Stimulated activated CD4-positive, alpha-beta T cell treated with anti-CD3 and anti-CD28 coated beads, Interleukin-1b, Interleukin-23, amount 100 ng/mL, for 1 hour (primary cell): ENCODE data around the gene SLC4A2.
"Not testable (repeated sequence)": the region's sequence is repeated elsewhere in the genome, so short reads cannot be mapped to it uniquely, and the experiment has no call there.

Source experiments
- DNase-seq, 2 donors: peaks; one replicate each; pipeline ENCODE4 v3.0.0-alpha.2; 2020; ENCODE audit warnings: low read depth in 2 of 2

SLC4A2 gene

GRCh38 chr7:151059367-151060112 is at the start of gene SLC4A2:
TSS of gene SLC4A2 (plus strand) at chr7:151059589. CDS start at chr7:151061988, 2,399 bp downstream.
- peak in 1 of 2 donors; percentile 53 for DNase-seq

- DNase-seq = no peak
These were observed 49.4 kb upstream of the SLC4A2 start for GRCh38 chr7:151010037-151010306.

- no peak for DNase-seq
These were observed 48.9 kb upstream of the SLC4A2 start for GRCh38 chr7:151010307-151011096.

- DNase-seq = no peak
These were observed 48.3 kb upstream of the SLC4A2 start for GRCh38 chr7:151011097-151011409.

- DNase-seq = not testable (repeated sequence)
These were observed 47.8 kb upstream of the SLC4A2 start for GRCh38 chr7:151011616-151012015.

- no peak for DNase-seq
These were observed 47.2 kb upstream of the SLC4A2 start for GRCh38 chr7:151012031-151012692.

- DNase-seq = no peak
These were observed 46.5 kb upstream of the SLC4A2 start for GRCh38 chr7:151012911-151013347.

- no peak for DNase-seq
These were observed 46.0 kb upstream of the SLC4A2 start for GRCh38 chr7:151013356-151013732.

GRCh38 chr7:151013733-151014497 is 45.5 kb upstream of the SLC4A2 start:
- peak; percentile 48 to 77 for DNase-seq

- no peak for DNase-seq
These were observed 44.4 kb upstream of the SLC4A2 start for GRCh38 chr7:151014950-151015349.

- DNase-seq = no peak
These were observed 43.4 kb upstream of the SLC4A2 start for GRCh38 chr7:151015967-151016366.

GRCh38 chr7:151016505-151016904 is 42.9 kb upstream of the SLC4A2 start:
- DNase-seq = no peak

- DNase-seq = no peak
These were observed 42.4 kb upstream of the SLC4A2 start for GRCh38 chr7:151016942-151017341.

GRCh38 chr7:151017370-151017952 is 41.9 kb upstream of the SLC4A2 start:
- no peak for DNase-seq

GRCh38 chr7:151017953-151018420 is 41.4 kb upstream of the SLC4A2 start:
- DNase-seq = peak; percentile 36 to 80

GRCh38 chr7:151018421-151019129 is 40.8 kb upstream of the SLC4A2 start:
- no peak for DNase-seq

- DNase-seq = no peak
These were observed 40.3 kb upstream of the SLC4A2 start for GRCh38 chr7:151019130-151019447.

GRCh38 chr7:151020231-151020630 is 39.2 kb upstream of the SLC4A2 start:
- DNase-seq = no peak

- no peak for DNase-seq
These were observed 36.2 kb upstream of the SLC4A2 start for GRCh38 chr7:151023232-151023631.

GRCh38 chr7:151024435-151025056 is 34.8 kb upstream of the SLC4A2 start, which contains the start of gene ATG9B:
TSS of gene ATG9B (minus strand) at chr7:151024494. CDS start at chr7:151024423, 71 bp downstream.
- no peak for DNase-seq
